Measurements from ENCODE around the gene TLE6.

- TF ChIP-seq CTCF (IDR thresholded peaks at IDR 0.05), result no peak
- peak in 1 of 2 donors; percentile 6 for TF ChIP-seq POLR2AphosphoS5 (IDR thresholded peaks at IDR 0.05; ENCODE audit: insufficient read depth in 1 of 2, low read depth in 1 of 2)
- no peak for TF ChIP-seq POLR2A (IDR thresholded peaks at IDR 0.05)
Observed at GRCh38 chr19:2984215-2984528, 6.8 kb downstream of the TLE6 start.

All from vagina (tissue), 2 donors.